ENCODE results near the gene SIRPB1.

GRCh38 chr20:1664911-1665310 is 45.1 kb upstream of the SIRPB1 start:
- no peak for TF ChIP-seq EZH2 (IDR thresholded peaks at IDR 0.05; ENCODE audit: insufficient read depth, poor library complexity, severe bottlenecking)
- TF ChIP-seq EZH2phosphoT487 (IDR thresholded peaks at IDR 0.05; ENCODE audit: insufficient read depth, low read depth) = no peak
